ENCODE data around the gene HS1BP3.

GRCh38 chr2:20682167-20682920 lies 31.4 kb upstream of the HS1BP3 start:
- TF ChIP-seq BCL3 (CRISPR knock-in tag; IDR thresholded peaks at IDR 0.05): no peak
- no peak for TF ChIP-seq ZNF775 (CRISPR knock-in tag; IDR thresholded peaks at IDR 0.05; ENCODE audit: borderline replicate concordance)
- TF ChIP-seq ZNF713 (CRISPR knock-in tag; IDR thresholded peaks at IDR 0.05): no peak
- no peak for TF ChIP-seq POLR2AphosphoS5 (IDR thresholded peaks at IDR 0.05; ENCODE audit: low read depth, low read length)
- no peak for TF ChIP-seq ZNF274 (CRISPR knock-in tag; IDR thresholded peaks at IDR 0.05)
- no peak for TF ChIP-seq FOXC1 (CRISPR knock-in tag; IDR thresholded peaks at IDR 0.05; ENCODE audit: borderline replicate concordance)
- TF ChIP-seq NR1H2 (CRISPR knock-in tag; IDR thresholded peaks at IDR 0.05; ENCODE audit: borderline replicate concordance, low read depth): no peak
- no peak for TF ChIP-seq HNRNPH1 (optimal IDR thresholded peaks at IDR 0.05; ENCODE audit: low read depth, low read length)
- no peak for TF ChIP-seq SMARCC2 (IDR thresholded peaks at IDR 0.05)
- TF ChIP-seq ZNF792 (CRISPR knock-in tag; IDR thresholded peaks at IDR 0.05): no peak
- no peak for TF ChIP-seq TP53 (CRISPR knock-in tag; conservative IDR thresholded peaks at IDR 0.05)
- TF ChIP-seq MYC (CRISPR knock-in tag; IDR thresholded peaks at IDR 0.05; ENCODE audit: borderline replicate concordance): no peak
- TF ChIP-seq DMAP1 (CRISPR knock-in tag; IDR thresholded peaks at IDR 0.05): no peak

All from HepG2 (cell line).